GM18526 (cell line): ENCODE measurements around the gene CD55.

Experiments used
- POLR2A ChIP-seq: IDR thresholded peaks from 3 replicates; pipeline ENCODE4 v1.6.1; 2011; ENCODE audit not compliant: insufficient read length; ENCODE audit errors: extremely low read depth

CD55 gene

DNA sequence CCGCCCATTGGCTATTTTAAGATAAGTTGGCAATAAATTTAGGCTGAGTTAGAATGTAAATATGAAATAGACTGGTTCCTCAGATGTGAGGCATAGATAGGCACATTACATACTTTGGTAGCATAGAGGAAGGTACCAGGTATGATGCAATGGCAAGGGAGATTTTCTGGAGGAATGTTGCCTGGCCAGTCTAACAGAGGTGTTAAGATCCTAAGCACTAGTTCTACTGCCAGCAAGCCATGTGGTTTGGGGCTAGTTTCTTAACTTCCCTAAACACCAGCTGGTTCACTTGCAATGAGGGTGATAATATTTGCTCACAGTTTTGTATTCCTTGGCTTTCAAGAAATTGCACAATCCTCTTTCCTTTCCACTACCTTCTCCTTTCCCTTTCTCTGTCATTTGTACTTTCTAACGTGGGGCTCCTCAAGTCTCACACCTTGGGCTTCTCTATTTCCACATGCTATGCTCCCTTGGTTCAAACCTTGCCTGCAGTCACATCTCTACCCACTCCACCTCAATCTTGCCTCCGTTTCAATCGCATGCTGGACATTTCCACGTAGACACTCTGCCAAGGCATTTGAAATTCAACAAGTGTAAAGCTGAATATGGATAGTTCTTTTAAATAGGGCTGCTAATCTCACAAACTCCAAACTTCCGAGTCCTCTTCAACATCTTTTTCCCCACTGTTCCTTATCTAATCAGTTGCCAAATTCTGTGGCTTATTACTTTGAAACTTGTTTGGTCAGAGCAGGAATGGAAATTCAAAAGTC, 4.7 kb upstream of the CD55 start:
- TF ChIP-seq POLR2A = no peak

DNA sequence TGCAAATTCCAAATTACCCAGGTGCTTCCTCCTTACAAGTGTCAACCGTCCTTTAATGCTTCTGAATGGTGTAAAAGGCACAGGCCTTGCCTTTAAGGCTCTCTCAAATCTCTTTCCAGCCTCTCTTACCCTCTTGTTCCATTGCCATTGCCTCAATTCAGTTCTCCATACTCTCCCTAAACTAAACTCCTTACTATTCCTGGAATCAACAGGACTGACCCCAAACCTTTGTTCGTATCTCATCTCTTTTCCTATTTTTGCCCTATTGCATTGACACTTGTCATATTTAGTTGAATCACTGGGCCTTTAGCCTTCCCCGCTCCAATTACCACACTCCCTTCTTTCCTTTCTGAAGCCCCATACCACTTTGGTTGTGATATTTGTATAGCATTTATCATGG, 3.9 kb upstream of the CD55 start:
- TF ChIP-seq POLR2A = no peak

DNA sequence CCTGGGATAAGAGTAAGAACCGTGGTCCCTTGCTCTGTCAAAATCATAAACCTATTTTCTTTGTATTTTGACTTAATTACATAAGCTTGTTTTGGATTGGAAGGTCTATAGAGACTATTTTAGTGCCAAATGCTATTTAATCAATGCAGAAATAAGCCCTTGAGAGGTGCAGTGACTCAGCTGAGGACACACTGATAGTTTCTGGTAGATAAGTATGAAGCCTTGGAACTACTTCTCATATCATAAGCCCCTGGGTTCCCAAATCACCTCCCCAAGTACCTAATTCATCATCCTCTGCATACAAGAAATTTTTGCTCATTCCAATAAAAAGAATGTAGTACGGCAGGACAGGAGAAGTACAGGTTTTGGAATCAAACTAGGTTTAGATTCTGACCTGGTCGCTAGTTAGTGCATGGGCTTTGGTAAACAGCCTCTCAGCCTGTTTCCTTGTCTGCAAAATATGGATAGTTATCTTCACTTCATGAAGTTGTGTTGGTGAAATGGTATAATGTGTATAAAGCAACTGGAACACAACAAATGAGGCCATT, 3.3 kb upstream of the CD55 start:
- TF ChIP-seq POLR2A = no peak

DNA sequence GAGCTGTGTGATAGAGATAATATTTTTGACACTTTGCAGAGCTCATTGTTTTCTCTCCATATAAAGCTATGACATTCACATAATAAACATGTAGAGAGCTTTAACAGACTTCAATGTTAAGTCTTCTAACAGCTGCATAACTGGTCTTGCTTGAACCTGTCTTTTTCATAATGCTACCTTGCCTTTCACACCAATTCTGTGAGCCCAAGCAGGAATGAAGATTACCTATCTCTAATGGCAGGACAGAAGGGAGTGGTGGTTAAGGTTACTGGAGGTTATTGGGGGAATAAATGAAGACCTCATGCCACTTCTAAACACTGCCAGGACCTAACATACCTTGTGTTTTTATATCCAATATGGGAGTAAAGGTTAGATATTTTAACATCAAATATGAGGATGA, 2.3 kb upstream of the CD55 start:
- no peak for TF ChIP-seq POLR2A

DNA sequence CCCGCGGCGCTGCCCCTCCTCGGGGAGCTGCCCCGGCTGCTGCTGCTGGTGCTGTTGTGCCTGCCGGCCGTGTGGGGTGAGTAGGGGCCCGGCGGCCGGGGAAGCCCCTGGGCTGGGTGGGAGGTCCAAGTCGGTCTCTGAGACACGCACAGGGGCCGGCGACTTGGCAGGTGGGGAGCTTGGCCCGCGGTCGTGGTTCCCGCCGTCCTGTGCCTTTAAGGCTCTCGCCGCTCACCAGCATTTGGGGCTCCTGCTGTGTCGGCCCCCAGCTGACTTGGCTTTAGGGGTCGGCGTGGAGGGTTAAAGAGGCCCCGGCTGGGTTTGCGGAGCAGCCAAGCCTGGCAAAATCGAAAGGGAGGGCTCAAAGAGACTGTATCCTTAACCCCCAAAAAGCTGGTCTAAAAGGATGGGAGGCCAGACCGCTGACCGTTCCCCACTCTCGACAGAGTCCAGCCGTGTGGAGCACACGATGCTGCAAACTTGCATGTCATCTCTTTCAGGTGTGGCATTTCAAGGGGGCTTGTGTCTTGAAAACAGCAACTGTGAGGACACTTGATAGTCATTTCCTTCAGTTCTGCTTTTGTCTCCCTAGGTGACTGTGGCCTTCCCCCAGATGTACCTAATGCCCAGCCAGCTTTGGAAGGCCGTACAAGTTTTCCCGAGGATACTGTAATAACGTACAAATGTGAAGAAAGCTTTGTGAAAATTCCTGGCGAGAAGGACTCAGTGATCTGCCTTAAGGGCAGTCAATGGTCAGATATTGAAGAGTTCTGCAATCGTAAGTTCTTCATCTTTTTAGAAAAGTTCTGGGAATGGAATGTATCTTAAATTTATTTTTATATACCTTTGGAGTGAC, 540 bp downstream of the CD55 start:
- no peak for TF ChIP-seq POLR2A

DNA sequence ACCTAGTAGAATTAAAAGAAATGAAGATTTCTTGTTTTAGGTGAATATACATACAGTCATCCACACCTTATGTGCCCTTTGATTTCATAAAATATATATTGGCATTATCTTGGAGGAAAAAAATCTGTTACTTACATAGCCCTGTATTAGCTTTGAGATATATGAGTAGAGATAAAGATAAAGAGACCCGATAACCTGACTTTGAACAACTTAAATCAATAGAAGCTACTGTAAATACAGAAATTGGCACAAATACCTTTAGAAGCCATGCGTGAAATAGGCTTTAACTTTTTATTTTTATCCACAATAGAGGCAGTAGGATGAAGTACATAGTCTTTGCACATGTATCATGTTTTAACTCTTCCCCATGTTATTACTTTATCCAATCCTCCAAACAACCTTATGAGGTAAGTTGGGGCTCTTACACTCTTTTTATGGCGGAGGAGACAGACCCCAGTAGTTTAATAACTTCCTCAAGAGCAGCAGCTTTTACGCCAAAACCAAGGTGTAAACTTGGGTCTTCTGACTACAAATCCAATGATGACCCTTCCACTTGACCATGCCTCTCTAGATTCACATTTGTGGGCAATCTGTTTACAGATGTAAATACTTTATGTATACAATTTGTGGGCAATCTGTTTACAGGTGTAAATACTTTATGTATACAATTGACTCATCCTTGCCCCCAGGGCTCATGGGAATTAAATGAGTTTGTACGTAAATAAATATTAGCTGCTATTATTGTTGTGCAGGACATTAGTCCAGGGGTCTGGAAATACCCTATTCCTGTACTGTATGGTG, 2.1 kb downstream of the CD55 start:
- TF ChIP-seq POLR2A = no peak

DNA sequence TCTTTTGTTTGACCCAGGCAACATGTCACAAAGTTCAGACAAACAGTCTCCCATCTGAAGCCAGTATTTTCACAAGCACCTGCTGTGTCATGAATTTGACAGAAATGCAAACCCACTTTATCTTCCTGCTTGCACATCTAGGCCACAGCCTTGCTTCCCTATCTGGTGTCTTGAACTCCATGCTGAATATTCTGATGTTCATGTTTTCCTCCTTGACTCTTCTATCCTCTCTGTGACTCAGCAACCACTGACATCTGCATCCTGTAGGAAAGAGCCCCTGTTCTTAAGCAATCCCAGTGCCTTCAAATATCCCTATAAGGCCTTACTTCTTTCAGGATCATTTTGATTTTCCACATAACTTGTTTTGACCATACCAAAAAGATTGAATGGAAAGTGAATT, 6.5 kb downstream of the CD55 start:
- TF ChIP-seq POLR2A = no peak

DNA sequence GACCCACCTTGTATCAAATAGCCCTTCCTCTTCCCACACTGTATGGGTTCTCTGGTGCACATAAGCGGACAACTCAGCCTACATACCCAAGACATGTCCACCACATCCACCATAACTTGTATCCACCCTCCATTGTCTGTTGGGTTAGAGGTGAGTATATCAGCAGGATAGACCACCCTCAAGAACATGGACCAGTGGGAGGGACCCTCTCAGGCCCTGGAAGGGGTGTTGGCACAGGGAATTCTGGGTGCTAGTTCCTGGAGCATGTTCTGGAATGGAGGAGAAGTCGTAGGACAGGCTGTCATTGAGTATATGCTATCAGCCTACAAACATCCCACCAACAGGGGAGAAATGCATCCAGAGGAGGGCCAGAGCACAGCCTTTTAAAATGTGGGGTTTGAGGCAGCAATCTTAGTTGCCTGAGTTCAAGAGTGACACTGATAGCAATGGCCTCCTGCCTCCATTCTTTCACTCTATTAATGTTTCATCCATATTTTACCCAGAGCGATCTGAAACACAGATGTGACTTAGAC, 7.5 kb downstream of the CD55 start:
- no peak for TF ChIP-seq POLR2A

DNA sequence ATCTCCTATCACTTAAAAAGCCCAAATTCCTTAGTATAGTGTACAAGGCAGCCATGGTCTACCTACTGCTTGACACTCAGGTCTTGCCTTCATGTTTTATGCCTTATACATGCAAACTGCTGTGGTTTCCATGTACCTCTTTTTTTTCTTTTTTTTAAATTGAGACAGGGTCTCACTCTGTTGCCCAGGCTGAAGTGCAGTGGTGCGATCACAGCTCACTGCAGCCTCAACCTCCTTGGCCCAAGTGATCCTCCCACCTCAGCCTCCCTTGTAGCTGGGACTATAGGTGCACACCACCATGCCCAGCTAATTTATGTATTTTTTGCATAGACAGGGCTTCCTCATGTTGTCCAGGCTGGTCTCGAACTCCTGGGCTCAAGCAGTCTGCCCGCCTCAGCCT, 8.0 kb downstream of the CD55 start:
- TF ChIP-seq POLR2A = no peak

DNA sequence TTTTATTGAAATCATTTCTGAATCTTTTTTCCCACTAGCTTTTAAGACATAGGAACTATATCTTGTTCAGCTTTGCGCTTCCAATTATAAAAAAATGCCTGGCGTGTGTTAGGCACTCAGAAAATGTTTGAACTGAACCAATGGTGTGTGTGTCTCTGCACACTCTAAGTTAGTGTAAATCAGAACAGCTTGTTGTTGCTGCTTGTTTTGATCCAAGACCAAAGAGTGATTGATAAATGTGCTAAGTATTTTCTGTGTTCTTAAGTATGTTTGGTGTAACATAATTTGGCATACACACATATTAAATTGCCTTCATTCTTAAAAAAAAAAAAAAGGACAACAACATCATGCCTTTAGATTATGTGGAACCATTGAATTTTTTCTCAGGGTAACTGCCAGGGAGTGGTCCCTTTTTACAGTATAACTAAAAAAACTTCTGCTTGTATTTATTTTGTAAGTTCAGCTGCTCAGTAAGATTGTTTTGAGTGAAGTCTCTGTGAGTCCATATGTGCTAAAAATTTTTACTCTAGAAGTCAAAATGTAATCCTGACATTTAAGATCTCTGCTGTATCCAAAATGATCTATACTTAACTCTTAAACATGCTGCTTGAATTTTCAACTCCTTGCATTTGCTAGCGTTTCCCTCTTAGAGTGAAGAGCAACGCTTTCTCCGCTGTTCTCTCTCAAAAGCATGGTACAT, 8.7 kb downstream of the CD55 start:
- TF ChIP-seq POLR2A = no peak

DNA sequence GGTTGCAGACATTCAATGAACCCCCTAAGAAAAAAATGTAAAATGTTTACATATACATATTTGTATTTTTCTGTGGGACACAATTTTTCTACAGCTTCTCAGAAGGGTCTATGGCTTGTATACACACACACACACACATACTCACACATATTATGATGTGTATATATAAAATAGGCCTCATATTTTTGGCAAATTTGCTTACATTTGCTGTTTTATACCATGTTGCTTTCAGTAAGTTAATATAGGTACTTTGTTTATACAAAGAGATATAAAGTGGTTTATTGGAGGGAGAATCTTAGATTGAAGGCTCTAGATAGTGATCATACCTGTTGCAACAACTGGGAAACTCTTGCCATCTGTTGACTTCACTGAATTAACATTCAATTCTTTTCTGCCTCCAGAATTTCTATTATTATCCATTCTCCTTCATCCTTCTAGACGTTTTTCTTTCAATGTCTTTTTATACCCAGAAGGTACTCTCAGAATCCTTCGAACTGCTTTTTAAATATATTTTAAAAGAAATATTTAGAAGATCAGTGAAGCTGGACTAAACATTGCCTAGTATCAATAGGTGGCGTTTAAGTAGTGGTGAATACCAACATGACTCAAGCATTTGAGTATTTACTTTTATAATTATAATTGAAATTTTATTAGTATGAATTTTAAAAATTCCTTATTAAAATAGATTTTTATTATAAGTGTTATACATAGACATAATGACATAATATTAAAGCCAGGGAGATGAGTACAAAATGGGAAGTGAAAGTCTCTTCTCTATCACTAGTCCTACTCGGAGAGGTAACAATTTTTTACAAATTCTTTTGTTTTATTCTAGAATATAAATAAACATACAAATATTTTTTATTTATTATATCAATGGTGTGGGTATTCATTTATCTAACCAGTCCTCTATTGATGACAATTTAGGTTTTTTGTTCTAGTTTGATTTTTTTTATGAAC, 10.2 kb downstream of the CD55 start:
- no peak for TF ChIP-seq POLR2A

DNA sequence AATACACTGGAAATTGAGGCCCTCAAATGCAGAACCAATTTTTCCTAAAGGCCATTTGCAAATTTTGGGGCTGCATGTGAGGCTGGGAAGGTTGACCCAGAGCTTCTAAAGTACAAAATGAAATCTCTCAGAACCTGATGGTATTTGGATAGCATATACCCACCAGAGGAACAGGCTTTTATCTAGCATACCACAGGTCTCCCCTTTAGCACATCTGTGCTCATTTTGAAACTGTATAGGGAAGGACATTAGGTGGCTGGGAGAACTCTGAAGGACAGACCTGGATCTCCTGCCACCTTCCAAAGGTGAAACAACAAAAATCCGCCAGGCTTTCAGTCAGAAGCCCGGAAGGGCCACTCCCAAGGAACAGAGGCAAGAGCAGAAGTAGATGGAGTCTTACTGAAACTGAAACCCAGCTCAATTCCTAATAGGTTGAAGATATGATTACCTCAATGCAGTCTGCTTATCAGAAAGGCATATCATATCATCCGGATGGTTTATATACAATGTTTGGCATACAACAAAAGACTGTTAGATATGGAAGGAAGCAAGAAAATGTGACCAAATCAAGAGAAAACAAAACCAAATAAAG, 11.6 kb downstream of the CD55 start:
- no peak for TF ChIP-seq POLR2A

DNA sequence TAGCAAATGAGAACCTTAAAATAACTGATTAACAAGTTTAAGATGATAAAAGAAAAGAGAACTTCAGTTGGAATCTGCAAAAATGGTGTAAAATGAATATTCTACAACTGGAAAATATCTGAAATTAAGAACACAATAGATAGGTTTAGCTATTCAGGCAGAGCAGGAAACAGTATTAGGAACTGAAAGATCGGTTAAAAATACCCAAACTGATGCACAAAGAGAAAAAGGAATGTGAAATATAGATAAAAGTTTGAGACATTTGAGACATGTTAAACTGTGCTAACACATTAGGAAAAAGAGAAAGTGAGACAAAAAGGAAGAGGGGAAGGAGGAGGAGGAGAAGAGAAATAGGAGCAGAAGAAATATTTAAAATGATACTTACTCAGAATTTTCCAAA, 12.1 kb downstream of the CD55 start:
- no peak for TF ChIP-seq POLR2A
